AG04450 (cell line): ENCODE results near the gene FAU. TPM values are rescaled to one million over a fixed set of nuclear protein-coding genes. Genes with fewer than 3 reads are reported as not detected.

ENCODE experiments used
- CTCF ChIA-PET: fragments of 300-600, 350-600 bp; formaldehyde crosslinking; extraction: SDS; loops from one replicate; lab custom pipeline; 2022; ENCODE audit warnings: antibody characterized with exemption, inconsistent platforms; lab: Charles Lee
- POLR2A ChIA-PET: fragments of 350-600 bp; formaldehyde crosslinking; extraction: SDS; loops from one replicate; lab custom pipeline; 2021; ENCODE audit warnings: antibody characterized with exemption, inconsistent platforms; lab: Yijun Ruan, JAX
- DNase-seq: peaks from one replicate; pipeline ENCODE4 v3.0.0-alpha.2; 2011; ENCODE audit warnings: low read depth, low spot score
- H3K27ac ChIP-seq: one replicate; pipeline ENCODE4 v1.5.1; 2012; ENCODE audit warnings: low read depth, low read length, control low read depth
- H3K27me3 ChIP-seq: one replicate; pipeline ENCODE4 v1.6.0; 2012; ENCODE audit warnings: low read length; ENCODE audit not compliant: control insufficient read depth, insufficient read depth
- H3K4me3 ChIP-seq: 2 replicates; pipeline ENCODE4 v1.5.1; 2011; ENCODE audit warnings: mild to moderate bottlenecking, low read depth, low read length, control low read depth
- H3K9me3 ChIP-seq: 2 replicates; pipeline ENCODE4 v1.5.1; 2012; ENCODE audit warnings: low read length; ENCODE audit not compliant: control insufficient read depth, insufficient read depth
- polyA plus RNA-seq: library from polyadenylated mRNA; depleted of rRNA; stranded (reverse); fragments of >200 nt; gene quantifications from 2 replicates; pipeline ENCODE4 v1.2.3, GENCODE V29; 2011
- TF ChIP-seq, protein P1 (sequence below): IDR thresholded peaks from 2 replicates; pipeline ENCODE4 v1.5.1; 2011; ENCODE audit warnings: low read depth, low read length, control low read depth, inconsistent platforms

Gene FAU
- polyA plus RNA-seq, 1 experiment: 426 TPM

DNA sequence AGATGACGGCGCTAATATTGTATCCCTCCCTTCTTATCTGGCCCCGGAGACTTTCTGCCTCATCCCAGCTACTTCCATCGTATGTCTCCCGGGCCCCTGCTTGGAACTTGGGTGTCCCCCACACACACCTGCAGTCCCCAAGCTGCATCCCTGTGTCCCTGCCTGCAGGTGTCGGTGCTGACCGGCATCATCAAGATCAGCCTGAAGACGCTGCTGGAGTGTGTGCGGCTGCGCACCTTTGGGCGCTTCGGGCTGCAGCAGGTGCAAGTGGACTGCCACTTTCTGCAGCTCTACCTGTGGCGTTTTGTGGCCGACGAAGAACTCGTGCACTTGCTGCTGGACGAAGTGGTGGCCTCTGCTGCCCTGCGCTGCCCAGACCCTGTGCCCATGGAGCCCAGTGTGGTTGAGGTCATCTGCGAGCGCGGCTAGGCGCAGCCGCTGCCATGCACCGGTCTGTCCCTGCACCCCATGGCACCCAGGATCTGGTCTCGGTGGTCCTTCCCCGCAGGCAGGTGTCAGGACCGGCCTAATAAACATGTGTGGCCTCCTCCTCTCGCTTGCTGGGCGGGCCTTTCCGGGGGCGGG lies 10.7 kb downstream of the FAU start:
- Histone ChIP-seq H3K27ac (no peak overlapping the region), H3K4me3 (no peak overlapping the region)
- POLR2A ChIA-PET: interaction anchor here (0.6 to 2.0 kb wide), 4 partner anchors 11 to 141 kb away, joined by 3 to 9 read pairs (median 5); partner anchors contain the start of genes FAU, MRPL49, SYVN1 and VPS51

DNA sequence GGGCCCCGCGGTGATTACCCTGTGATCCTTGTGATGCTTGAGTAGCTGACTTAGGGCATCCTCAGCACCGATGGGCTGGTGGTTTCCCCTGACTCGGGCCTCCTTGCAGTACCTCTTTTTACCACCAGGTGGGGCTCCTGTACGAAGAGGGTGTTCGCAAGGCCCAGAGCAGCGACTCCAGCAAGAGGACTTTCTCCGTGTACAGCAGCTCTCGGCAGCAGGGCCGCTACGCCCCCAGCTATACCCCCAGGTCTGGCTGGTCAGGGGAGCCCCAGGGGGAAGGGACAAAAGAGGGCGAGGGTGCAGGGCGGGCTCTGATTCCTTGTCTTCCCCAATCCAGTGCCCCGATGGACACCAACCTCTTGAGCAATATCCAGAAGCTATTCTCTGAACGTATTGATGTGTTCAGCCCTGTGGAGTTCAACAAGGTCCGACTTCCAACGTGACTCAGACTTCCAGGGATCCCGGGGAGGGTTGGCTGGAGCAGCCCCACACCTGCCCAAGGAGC lies 11.5 kb downstream of the FAU start:
- ChIA-PET CTCF (interaction anchor here (0.7 to 5.2 kb wide), 13 partner anchors 8 to 262 kb away, joined by 3 to 48 read pairs (median 4); partner anchors contain the start of gene CAPN1), POLR2A (interaction anchor here (0.8 to 2.0 kb wide), 3 partner anchors 12 to 24 kb away, joined by 3 to 9 read pairs (median 7); partner anchors contain the start of genes FAU, MRPL49, SYVN1 and VPS51)
- Histone ChIP-seq H3K27ac (no peak overlapping the region), H3K27me3 (no peaks in the 10 kb centered on the region), H3K4me3 (no peak overlapping the region), H3K9me3 (no peaks in the 10 kb centered on the region; the same call in 1 of the 2 replicates)
- TF ChIP-seq, protein P1, sequence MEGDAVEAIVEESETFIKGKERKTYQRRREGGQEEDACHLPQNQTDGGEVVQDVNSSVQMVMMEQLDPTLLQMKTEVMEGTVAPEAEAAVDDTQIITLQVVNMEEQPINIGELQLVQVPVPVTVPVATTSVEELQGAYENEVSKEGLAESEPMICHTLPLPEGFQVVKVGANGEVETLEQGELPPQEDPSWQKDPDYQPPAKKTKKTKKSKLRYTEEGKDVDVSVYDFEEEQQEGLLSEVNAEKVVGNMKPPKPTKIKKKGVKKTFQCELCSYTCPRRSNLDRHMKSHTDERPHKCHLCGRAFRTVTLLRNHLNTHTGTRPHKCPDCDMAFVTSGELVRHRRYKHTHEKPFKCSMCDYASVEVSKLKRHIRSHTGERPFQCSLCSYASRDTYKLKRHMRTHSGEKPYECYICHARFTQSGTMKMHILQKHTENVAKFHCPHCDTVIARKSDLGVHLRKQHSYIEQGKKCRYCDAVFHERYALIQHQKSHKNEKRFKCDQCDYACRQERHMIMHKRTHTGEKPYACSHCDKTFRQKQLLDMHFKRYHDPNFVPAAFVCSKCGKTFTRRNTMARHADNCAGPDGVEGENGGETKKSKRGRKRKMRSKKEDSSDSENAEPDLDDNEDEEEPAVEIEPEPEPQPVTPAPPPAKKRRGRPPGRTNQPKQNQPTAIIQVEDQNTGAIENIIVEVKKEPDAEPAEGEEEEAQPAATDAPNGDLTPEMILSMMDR: peak; percentile 92
- peak; percentile 61 for DNase-seq

More for the DNA sequence above, 10.7 kb downstream of the FAU start:
- no peak for DNase-seq
- TF ChIP-seq, protein P1: no peak
- CTCF ChIA-PET: interaction anchor here (0.7 to 5.2 kb wide), 10 partner anchors 9 to 192 kb away, joined by 3 to 48 read pairs (median 4); partner anchors contain the start of gene CAPN1
- Histone ChIP-seq H3K27me3 (no peaks in the 10 kb centered on the region), H3K9me3 (no peaks in the 10 kb centered on the region; the same call in 1 of the 2 replicates)

DNA sequence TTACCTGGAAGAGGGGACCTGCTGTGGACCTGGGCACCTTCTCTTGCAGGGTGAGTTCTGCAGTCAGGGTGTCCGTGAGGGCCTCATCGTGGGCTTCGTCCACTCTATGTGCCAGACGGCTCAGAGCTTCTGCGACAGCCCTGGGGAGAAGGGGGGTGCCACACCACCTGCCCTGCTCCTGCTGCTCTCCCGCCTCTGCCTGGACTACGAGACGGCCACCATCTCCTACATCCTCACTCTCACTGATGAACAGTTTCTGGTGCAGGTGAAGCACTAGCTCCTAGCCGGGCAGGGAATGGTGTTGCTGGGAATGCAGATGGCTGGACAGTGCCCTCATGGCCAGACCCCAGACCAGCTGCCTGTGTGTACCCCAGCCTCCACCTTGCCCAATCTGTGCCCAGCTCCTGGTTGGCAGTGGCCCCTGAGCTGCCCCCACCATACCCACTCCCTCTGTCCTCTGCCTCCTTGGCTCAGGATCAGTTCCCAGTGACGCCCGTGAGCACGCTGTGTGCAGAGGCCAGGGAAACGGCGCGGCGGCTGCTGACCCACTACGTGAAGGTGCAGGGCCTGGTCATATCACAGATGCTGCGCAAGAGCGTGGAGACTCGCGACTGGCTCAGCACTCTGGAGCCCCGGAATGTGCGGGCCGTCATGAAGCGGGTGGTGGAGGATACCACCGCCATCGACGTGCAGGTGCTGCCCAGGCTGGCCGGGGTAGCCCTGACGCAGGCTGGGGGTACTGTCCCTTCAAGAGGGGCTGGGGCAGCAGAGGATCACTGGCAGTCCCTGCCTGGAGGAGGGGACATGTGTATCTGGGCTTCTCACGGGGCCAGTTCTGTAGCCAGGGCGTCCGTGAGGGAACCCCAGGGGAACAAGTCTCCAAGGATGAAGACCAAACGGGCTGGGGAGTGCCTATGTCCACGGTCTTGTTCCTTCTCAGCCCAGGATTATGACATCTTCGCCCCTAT lies 12.4 kb downstream of the FAU start:
- Histone ChIP-seq H3K27ac (no peak overlapping the region), H3K4me3 (no peak overlapping the region), H3K27me3 (no peaks in the 10 kb centered on the region), H3K9me3 (no peaks in the 10 kb centered on the region; the same call in 1 of the 2 replicates)
- POLR2A ChIA-PET: interaction anchor here (0.5 to 1.4 kb wide), 2 partner anchors 13 to 398 kb away, joined by 3 to 9 read pairs; partner anchors contain the start of gene VPS51
- DNase-seq: no peak
- TF ChIP-seq, protein P1: no peak
- CTCF ChIA-PET: interaction anchor here (0.8 to 5.2 kb wide), 8 partner anchors 7 to 234 kb away, joined by 3 to 48 read pairs (median 4); partner anchors contain the start of gene CAPN1

DNA sequence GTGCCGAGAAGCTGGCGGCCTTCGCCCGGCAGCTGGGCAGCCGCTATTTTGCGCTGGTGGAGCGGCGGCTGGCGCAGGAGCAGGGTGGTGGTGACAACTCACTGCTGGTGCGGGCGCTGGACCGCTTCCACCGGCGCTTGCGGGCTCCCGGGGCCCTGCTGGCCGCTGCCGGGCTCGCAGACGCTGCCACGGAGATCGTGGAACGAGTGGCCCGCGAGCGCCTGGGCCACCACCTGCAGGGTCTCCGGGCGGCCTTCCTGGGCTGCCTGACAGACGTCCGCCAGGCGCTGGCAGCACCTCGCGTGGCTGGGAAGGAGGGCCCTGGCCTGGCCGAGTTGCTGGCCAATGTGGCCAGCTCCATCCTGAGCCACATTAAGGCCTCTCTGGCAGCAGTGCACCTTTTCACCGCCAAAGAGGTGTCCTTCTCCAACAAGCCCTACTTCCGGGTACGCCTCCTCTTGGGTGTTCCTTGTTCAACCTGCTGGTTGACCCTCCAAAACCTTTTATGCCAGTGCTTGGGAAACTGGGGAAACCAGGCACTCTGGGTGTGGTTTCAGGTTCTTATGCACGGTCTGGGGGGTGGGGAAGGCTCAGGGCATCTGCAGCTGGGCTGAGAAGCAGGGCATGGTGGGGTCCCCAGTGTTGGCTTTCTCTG lies 13.3 kb downstream of the FAU start:
- no peak overlapping the region for H3K4me3 ChIP-seq
- no peaks in the 10 kb centered on the region; the same call in 1 of the 2 replicates for H3K9me3 ChIP-seq
- ChIA-PET POLR2A (no interaction called here), CTCF (interaction anchor here (5.2 kb wide), 1 partner anchor 10 kb away, joined by 48 read pairs; no protein-coding TSS in a partner anchor)
- TF ChIP-seq, protein P1: no peak
- H3K27me3 ChIP-seq: no peaks in the 10 kb centered on the region
- H3K27ac ChIP-seq: no peak overlapping the region
- no peak for DNase-seq
